ENCODE results near the gene NACC2.

- TF ChIP-seq CTCF (IDR thresholded peaks at IDR 0.05) (peak; percentile 10 to 36 (median 24)), POLR2A (IDR thresholded peaks at IDR 0.05) (no peak)
Observed at GRCh38 chr9:136133191-136133958, 38.3 kb upstream of the NACC2 start.

Data from right lobe of liver (tissue), 4 donors.